Stimulated activated CD8-positive, alpha-beta memory T cell treated with anti-CD3 and anti-CD28 coated beads, Interleukin-4, amount 100 ng/mL, for 4 hours (primary cell): ENCODE data around the gene FLNB.

ENCODE experiments used
- DNase-seq, 2 donors: peaks; one replicate each; pipeline ENCODE4 v3.0.0-alpha.2; 2020; ENCODE audit warnings: low read depth in 2 of 2, low spot score in 1 of 2

FLNB gene

GRCh38 chr3:58161435-58162398 is 153.5 kb downstream of the FLNB start:
- no peak for DNase-seq

- DNase-seq: no peak
Observed at GRCh38 chr3:58163234-58163633, 155.0 kb downstream of the FLNB start.

DNA sequence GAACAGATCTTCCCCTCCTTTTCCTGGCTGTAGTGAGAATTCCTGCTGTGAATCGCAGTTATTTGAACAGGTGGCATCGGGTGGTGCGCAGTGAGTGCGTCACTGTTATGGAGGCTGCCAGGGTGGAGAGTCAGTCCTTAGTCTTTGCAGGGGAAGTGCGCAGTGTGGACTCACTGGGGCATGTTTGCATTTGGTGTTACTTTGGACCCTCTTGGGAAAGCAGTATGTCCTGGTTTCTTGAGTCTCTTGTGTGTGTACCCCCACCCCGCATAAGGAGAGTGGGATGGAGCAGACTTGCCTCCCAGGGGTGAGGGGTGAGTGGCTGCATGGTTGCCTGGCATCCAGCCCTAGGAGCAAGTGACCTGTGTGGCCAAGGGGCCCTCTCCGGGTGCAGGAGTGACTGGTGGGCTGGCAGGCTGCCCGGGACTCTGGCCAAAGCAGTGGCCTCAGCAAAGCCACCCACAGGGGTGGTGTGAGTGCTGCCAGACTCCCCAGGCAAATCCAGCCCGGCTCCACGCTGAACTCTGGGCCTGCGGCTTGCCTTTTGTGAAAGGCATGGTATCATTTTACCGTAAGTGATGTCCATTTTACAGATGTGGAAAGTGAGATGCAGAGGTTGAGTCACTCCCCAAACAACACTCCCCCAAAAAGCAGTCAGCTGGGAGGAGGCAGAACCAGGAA is 156.1 kb downstream of the FLNB start:
- no peak for DNase-seq

DNA sequence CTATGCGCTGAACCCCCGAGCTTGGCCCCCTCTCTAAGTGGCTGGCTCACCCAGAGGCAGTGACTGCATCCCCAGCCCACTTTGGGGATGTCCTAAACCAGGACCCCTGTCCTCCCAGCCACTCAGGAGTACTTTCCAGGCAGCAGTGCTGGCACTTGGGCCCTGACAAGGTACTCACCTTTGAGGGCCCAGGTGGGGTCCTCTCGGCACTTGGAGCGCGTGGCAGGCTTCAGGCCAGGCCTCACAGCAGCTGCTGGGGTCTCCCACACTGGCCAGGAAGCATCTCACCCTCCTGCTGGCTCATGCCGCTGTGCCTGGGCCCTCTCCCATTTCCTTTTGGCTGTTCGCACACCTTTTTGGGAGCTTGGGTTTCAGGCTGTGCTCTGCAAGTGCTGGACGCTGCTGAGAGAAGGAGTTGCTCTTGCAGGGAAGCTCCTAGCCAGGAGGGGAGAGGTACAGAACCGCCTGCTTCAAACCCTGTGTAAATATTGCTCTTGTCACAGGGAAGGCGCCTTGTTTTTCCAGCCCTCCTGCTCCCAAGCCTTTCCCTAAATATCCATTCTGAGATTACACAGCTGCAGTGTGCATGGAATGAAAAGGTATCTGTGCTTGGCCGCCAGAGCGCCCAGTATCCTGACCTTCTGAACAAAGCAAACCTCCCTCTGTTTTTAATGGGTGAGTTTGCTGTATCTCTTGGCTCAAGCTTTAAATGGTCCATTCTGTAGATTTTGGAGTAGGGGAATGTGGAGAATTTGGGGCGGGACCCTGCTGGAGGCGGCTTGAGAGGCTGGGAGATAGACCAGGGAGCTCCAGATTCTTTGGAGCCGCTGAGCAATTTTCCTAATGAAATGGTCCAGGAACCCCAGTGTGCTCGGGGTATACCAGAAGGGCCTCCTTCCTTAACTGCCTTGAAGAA is 156.9 kb downstream of the FLNB start:
- DNase-seq: no peak

DNA sequence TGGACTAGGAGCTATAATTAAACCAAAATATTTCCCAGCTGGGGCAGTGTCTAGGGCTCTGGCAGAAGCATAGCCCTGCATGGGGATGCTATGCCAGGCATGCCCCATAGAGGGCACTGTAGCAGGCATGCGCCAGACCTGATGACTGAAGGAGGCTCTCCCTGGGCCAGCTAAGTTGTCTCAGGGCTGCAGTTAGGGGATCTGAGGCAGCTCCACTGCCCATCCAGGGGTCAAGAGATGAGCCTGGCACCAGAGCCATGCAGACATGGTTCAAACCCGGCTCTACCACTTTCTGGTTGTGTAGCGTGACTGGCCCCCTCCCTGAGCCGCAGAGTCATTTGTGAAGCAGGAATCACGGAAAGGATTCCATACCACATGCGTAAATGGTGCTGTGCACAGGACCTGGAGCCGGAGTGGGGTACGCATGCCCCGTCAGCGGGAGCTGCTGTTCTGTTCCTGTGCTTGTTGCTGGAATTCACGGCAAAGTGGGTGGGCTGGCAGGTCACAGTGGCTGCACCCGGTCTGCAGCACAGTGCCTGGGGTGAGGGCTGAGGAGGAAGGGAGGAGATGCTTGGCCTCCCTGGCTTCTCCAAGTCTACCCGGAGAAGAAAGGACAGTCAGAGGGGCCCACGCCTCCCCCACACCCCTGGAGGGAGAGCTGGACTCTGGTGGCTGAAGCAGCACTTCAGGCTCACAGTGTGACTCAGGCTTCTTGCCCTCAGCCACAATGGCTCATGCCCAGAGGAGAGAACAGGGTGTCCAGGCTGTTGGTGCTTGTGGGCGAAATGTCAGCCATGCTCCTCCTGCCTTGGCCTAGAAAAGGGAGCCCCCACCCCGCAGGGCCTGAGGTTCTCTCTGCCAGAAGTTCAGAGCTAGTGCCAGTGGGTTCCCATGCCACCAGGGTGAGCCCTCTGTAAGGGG is 159.5 kb downstream of the FLNB start:
- peak in 1 of 2 donors; percentile 6 for DNase-seq

- no peak for DNase-seq
Observed at GRCh38 chr3:58168498-58168897, 160.3 kb downstream of the FLNB start.

- no peak for DNase-seq
Observed at GRCh38 chr3:58169371-58169770, 161.1 kb downstream of the FLNB start.

DNA sequence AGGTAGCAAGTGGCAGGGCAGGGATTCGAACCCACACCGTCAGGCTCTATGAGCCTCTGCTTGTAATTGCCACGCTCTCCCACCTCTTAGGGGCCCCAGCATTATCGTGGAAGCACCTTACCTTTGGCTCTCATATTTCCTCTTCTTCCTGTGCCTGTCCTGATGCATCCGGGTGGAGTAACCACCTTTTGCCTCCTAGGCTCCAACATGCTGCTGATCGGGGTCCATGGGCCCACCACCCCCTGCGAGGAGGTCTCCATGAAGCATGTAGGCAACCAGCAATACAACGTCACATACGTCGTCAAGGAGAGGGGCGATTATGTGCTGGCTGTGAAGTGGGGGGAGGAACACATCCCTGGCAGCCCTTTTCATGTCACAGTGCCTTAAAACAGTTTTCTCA is 162.2 kb downstream of the FLNB start:
- DNase-seq: no peak

DNA sequence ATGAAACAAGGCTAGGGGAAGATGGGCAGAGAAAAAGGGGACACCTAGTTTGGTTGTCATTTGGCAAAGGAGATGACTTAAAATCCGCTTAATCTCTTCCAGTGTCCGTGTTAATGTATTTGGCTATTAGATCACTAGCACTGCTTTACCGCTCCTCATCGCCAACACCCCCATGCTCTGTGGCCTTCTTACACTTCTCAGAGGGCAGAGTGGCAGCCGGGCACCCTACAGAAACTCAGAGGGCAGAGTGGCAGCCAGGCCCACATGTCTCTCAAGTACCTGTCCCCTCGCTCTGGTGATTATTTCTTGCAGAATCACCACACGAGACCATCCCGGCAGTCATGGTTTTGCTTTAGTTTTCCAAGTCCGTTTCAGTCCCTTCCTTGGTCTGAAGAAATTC is 162.9 kb downstream of the FLNB start:
- no peak for DNase-seq

GRCh38 chr3:58173029-58173668 is 164.9 kb downstream of the FLNB start:
- DNase-seq: no peak

GRCh38 chr3:58173669-58174398 is 165.6 kb downstream of the FLNB start:
- no peak for DNase-seq

- no peak for DNase-seq
Observed at GRCh38 chr3:58175187-58175436, 166.9 kb downstream of the FLNB start.

GRCh38 chr3:58175437-58176184 is 167.4 kb downstream of the FLNB start:
- DNase-seq: no peak

DNA sequence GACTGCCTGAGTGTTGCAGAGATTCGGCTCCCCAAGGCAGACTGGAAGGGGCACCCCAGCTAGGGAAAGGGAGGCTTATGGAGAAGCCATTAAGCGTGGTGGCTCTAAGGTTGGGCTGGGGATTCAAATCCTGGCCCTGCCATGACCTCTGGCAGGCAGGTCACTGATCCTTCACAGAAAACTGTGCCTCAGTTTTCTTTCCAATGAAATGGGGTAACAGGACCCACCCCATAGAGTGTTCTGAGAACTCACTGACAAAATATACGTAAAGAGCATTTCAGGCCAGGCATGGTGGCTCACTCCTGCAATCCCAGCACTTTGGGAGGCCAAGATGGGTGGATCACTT is 167.9 kb downstream of the FLNB start:
- no peak for DNase-seq

GRCh38 chr3:58176827-58177489 is 168.7 kb downstream of the FLNB start:
- DNase-seq: no peak

GRCh38 chr3:58177747-58178527 is 169.7 kb downstream of the FLNB start:
- peak; percentile 75 to 92 for DNase-seq

GRCh38 chr3:58178528-58179234 is 170.5 kb downstream of the FLNB start:
- no peak for DNase-seq
